SJCRH30 (cell line): ENCODE data around the gene SPANXC. TPM values are rescaled to one million over a fixed set of nuclear protein-coding genes. Genes with fewer than 3 reads are reported as not detected.
"Not testable (repeated sequence)": the region's sequence is repeated elsewhere in the genome, so short reads cannot be mapped to it uniquely, and the experiment has no call there.

Experiments
- DNase-seq, 2 experiments: peaks; one replicate each; pipeline ENCODE4 v3.0.0-alpha.2; 2015 to 2020
- H3K27ac ChIP-seq: fragments of 250-450 bp; sonication (Bioruptor Pico); 2 replicates; pipeline ENCODE4 v1.5.1; 2020; ENCODE audit warnings: mild to moderate bottlenecking, moderate library complexity
- H3K27me3 ChIP-seq: fragments of 250-450 bp; sonication (Bioruptor Pico); 2 replicates; pipeline ENCODE4 v1.5.1; 2020; ENCODE audit warnings: mild to moderate bottlenecking, moderate library complexity
- H3K36me3 ChIP-seq: fragments of 250-450 bp; sonication (Bioruptor Pico); 2 replicates; pipeline ENCODE4 v1.5.1; 2020; ENCODE audit warnings: mild to moderate bottlenecking, moderate library complexity
- H3K4me1 ChIP-seq: fragments of 250-450 bp; sonication (Bioruptor Pico); 2 replicates; pipeline ENCODE4 v1.5.1; 2020; ENCODE audit warnings: mild to moderate bottlenecking, moderate library complexity
- H3K4me3 ChIP-seq: fragments of 250-450 bp; sonication (Bioruptor Pico); 2 replicates; pipeline ENCODE4 v1.5.1; 2020; ENCODE audit warnings: mild to moderate bottlenecking, moderate library complexity
- H3K9me3 ChIP-seq: fragments of 250-450 bp; sonication (Bioruptor Pico); replicated peaks from 2 replicates; pipeline ENCODE4 v1.5.1; 2020; ENCODE audit warnings: mild to moderate bottlenecking, moderate library complexity
- total RNA-seq: library from RNA; depleted of rRNA; stranded (reverse); fragments of >200 nt; shearing (Covaris generic); gene quantifications from 2 replicates; pipeline ENCODE4 v1.2.3, GENCODE V29; 2014; rRNA removed

The SPANXC gene
- total RNA-seq, result not detected in 2 replicates

DNA sequence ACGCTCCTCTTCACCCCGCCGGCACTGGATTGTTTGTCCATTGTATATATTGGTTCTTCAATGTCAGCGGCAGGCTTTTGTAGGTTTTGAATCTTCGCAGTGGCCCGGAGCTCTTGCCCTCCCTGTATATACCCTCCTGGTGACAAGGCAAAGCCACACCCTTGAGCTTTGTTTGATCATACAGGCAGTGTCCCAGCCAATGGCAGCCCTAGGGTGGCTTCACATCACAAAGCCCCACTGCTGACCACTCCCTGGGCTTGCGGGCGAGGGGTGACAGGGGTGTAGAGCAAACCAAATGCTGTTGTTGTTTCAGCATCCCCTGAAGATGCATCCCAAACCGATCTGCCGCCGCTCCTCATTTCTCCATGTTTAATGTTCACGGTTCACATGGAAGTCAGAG, at the start of gene SPANXC:
Gene SPANXC, minus strand, starts transcription at position 101 of the 400 bp plus-strand sequence. Its CDS starts 60 bp downstream, at position 41.
- DNase-seq, H3K27ac ChIP-seq, H3K4me1 ChIP-seq, H3K9me3 ChIP-seq, H3K27me3 ChIP-seq, H3K36me3 ChIP-seq, H3K4me3 ChIP-seq: not testable (repeated sequence)

GRCh38 chrX:141279476-141279875, 37.2 kb upstream of the SPANXC start:
- DNase-seq, result no peak
- no peaks in the 10 kb centered on the region for H3K36me3 ChIP-seq

GRCh38 chrX:141278306-141278705, 36.0 kb upstream of the SPANXC start:
- Histone ChIP-seq H3K4me1 (no peaks in the 10 kb centered on the region), H3K36me3 (no peaks in the 10 kb centered on the region), H3K4me3 (no peak overlapping the region), H3K27me3 (no peaks in the 10 kb centered on the region), H3K27ac (no peak overlapping the region), H3K9me3 (no peaks in the 10 kb centered on the region)
- DNase-seq, result peak in 1 of 2 experiments; percentile 62

More at GRCh38 chrX:141279476-141279875, 37.2 kb upstream of the SPANXC start:
- no peak overlapping the region for H3K4me3 ChIP-seq
- no peak overlapping the region for H3K27ac ChIP-seq
- no peaks in the 10 kb centered on the region for H3K9me3 ChIP-seq
- no peaks in the 10 kb centered on the region for H3K4me1 ChIP-seq
- no peaks in the 10 kb centered on the region for H3K27me3 ChIP-seq

DNA sequence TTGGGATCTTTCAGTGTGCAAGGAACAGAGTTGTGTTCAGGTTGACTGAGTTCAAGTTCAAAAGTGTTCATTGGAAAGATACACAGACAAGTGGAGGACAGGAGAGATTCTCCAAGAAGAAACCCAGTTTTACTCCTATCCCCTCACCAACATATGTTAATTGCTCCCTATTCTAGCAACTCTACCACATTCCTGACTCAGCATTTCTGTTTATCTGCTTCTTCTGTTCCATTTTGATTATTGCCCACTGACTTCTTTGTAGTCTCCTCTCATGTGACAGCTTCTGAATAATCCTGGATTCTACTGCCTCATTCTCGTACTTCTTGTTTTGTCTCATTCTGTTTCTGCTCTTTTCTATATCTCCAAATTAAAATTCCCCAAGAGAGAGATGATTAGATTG, 15.8 kb upstream of the SPANXC start:
- no peaks in the 10 kb centered on the region for H3K36me3 ChIP-seq
- no peak overlapping the region for H3K27ac ChIP-seq
- H3K4me3 ChIP-seq, result no peak overlapping the region
- DNase-seq, result no peak
- no peaks in the 10 kb centered on the region for H3K4me1 ChIP-seq
- no peaks in the 10 kb centered on the region for H3K27me3 ChIP-seq
- no peaks in the 10 kb centered on the region for H3K9me3 ChIP-seq

- Histone ChIP-seq H3K36me3 (no peaks in the 10 kb centered on the region), H3K27me3 (no peaks in the 10 kb centered on the region), H3K4me3 (no peak overlapping the region), H3K27ac (peak overlapping the region; percentile 75), H3K4me1 (peaks cover 26% of the 10 kb centered on the region), H3K9me3 (no peaks in the 10 kb centered on the region)
- peak in 1 of 2 experiments; percentile 10 for DNase-seq
Measured at GRCh38 chrX:141221611-141222010, 20.7 kb downstream of the SPANXC start.

DNA sequence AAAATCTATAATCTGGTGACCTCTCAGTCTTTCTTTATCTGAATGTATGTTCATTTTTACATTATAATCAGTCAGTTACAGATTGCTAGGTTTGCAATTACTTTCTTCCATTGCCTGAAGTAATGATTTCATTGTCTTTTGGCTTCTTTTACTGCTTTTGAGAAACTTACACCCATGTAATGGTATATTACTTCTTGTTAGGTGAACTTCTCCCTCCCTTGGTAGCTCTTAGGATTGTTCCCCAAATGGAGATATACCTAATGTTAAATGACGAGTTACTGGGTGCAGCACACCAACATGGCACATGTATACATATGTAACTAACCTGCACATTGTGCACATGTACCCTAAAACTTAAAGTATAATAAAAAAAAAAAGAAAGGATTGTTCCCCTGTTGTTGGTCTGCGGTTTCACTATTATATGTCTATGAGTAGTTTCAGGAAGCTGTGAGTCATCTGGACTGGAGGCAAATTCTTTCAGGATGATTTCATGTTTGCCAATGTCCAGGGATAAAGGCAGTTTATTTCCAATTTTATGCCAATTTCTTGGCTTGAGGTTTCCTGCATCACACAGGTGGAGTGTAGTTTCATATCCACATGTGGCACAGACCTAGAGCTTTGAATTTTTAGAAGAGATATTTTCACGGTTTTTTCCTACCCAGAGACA, 21.8 kb downstream of the SPANXC start:
- DNase-seq, result peak; percentile 35 to 80
- peak overlapping the region; percentile 75 for H3K27ac ChIP-seq
- H3K4me1 ChIP-seq, result peaks cover 26% of the 10 kb centered on the region
- no peaks in the 10 kb centered on the region for H3K36me3 ChIP-seq
- H3K9me3 ChIP-seq, result no peaks in the 10 kb centered on the region
- H3K4me3 ChIP-seq, result no peak overlapping the region
- no peaks in the 10 kb centered on the region for H3K27me3 ChIP-seq

GRCh38 chrX:141214196-141214595, 28.1 kb downstream of the SPANXC start:
- H3K4me3 ChIP-seq, result no peak overlapping the region
- H3K36me3 ChIP-seq, result no peaks in the 10 kb centered on the region
- H3K9me3 ChIP-seq, result no peaks in the 10 kb centered on the region
- DNase-seq, result no peak
- no peaks in the 10 kb centered on the region for H3K27me3 ChIP-seq
- no peaks in the 10 kb centered on the region for H3K4me1 ChIP-seq
- no peak overlapping the region for H3K27ac ChIP-seq

DNA sequence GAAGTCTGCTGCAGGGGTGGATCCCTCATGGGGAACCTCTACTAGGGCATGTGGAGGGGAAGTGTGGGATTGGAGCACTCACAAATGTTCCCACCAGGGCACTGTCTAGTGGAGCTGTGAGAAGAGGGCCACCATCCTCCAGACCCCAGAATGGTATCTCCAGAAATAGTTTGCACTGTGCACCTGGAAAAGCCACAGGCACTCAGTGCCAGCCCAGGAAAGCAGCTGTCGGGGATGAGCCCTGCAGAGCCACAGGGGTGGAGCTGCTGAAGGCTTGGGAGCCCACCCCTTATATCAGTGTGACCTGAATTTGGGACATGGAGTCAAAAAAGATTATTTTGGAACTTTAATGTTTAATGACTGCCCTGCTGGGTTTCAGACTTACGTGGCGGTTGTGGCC, 40.4 kb downstream of the SPANXC start:
- Histone ChIP-seq H3K36me3 (no peaks in the 10 kb centered on the region), H3K4me3 (no peak overlapping the region), H3K27me3 (no peaks in the 10 kb centered on the region), H3K9me3 (no peaks in the 10 kb centered on the region), H3K27ac (no peak overlapping the region), H3K4me1 (no peaks in the 10 kb centered on the region)
- DNase-seq, result no peak

Other genes with a start within 250 kb of the SPANXC start
- gene SPANXB1, start 239.9 kb downstream of the SPANXC start, total RNA-seq, result not detected in 2 replicates
- gene LDOC1, start 65.4 kb downstream of the SPANXC start, total RNA-seq, result 13.7 and 15.7 TPM in 2 replicates